HG03039 (cell line): ENCODE measurements around the gene FBXL17.

Experiments used
- ATAC-seq: cut with Tn5 transposase; IDR thresholded peaks from one replicate; pipeline ENCODE4 v1.9.1; 2021; ENCODE audit warnings: mild to moderate bottlenecking, moderate library complexity; ENCODE audit not compliant: unreplicated experiment

FBXL17 gene

GRCh38 chr5:108255468-108255867 lies 126.4 kb downstream of the FBXL17 start:
- no peak for ATAC-seq

DNA sequence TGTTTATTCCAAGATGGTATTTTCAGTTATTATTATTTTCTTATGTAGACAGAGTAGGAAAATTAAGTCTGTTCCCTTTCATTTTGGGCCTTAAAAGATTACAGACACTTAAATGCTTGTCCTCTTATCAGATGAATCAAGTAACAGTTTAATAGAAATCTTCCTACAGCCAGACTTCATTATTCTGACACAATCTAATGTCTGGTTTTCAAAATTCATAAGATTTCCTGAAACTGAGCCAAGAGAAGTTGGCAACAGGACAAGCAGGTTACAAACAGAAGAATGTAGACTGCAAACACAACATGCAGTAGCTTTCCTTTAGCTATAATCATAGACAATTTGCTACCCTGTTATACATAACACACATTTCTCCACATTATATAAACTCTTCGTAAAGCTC lies 130.5 kb downstream of the FBXL17 start:
- no peak for ATAC-seq

- ATAC-seq = no peak
Measured at GRCh38 chr5:108249785-108250426, 132.0 kb downstream of the FBXL17 start.

GRCh38 chr5:108249095-108249784 lies 132.7 kb downstream of the FBXL17 start:
- ATAC-seq = no peak

GRCh38 chr5:108238936-108239887 lies 142.7 kb downstream of the FBXL17 start:
- ATAC-seq = no peak

- ATAC-seq = no peak
Measured at GRCh38 chr5:108238461-108238860, 143.4 kb downstream of the FBXL17 start.

DNA sequence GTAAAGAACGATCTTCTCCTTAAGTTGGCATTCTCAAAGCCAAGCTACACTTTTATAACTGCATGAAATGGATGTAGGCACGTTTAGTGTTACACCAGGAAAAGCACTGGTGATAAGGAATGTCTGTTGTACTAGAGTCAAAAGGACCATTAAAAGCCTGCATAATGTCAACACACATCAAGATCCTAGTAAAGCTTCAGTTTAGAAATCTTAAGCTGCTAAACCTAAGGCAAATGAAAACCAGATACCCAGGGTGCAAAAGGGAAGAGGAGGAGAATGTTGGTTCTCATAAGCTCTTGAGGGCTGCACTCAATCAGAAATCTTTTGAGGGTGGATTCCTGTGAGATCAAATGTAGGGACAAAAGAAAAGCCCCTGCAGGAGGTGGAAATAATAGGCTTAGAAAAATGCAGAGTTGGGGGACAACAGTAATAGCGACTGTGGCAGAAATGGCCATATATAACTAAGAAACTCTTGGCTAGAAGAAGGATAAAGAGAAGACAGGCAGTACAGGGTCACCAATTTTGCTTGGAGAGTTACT lies 148.2 kb downstream of the FBXL17 start:
- no peak for ATAC-seq

GRCh38 chr5:108232805-108233204 lies 149.1 kb downstream of the FBXL17 start:
- ATAC-seq = no peak

- ATAC-seq = no peak
Measured at GRCh38 chr5:108222011-108222410, 159.9 kb downstream of the FBXL17 start.

DNA sequence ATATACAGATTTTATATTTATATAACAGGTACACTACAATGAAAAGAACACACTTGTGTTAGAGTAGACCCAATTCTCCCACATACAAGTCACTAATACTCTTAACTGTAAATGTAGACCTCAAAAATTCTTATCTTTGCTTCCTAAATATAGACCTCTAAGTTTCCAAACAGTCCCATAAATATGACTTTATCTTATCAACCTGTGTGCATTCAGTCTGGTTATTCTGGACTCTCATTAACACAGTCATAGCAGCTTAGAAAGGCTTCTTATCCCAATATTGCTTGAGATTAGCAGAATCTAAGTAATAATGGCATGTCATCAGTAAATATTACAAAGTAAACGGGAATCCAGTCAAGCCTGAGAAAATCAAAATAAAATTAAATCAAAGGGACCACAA lies 161.1 kb downstream of the FBXL17 start:
- ATAC-seq = no peak

- ATAC-seq = no peak
Measured at GRCh38 chr5:108216890-108217289, 165.0 kb downstream of the FBXL17 start.

- no peak for ATAC-seq
Measured at GRCh38 chr5:108214857-108215256, 167.0 kb downstream of the FBXL17 start.

DNA sequence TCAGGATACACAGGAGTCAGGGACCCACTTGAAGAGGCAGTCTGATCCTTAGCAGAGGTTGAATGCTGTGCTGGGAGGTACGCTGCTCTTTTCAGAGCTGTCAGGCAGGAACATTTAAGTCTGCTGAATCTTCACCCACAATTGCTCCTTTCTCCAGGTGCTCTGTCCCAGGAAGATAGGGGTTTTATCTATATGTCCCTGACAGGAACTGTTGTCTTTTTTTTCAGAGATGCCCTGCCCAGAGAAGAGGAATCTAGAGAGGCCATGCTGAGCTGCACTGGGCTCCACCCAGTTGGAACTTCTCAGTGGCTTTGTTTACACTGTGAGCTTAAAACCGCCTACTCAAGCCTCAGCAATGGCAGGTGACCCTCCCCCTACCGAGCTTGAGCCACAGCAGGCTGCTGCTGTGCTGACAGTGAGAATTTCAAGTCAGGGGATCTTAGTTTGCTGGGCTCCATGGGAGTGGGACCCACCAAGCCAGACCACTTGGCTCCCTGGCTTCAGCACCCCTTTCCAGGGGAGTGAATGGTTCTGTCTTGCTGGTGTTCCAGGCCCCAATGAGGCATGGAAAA lies 169.0 kb downstream of the FBXL17 start:
- ATAC-seq = no peak

GRCh38 chr5:108206707-108207106 lies 175.2 kb downstream of the FBXL17 start:
- no peak for ATAC-seq

- ATAC-seq = no peak
Measured at GRCh38 chr5:108201721-108202120, 180.2 kb downstream of the FBXL17 start.

DNA sequence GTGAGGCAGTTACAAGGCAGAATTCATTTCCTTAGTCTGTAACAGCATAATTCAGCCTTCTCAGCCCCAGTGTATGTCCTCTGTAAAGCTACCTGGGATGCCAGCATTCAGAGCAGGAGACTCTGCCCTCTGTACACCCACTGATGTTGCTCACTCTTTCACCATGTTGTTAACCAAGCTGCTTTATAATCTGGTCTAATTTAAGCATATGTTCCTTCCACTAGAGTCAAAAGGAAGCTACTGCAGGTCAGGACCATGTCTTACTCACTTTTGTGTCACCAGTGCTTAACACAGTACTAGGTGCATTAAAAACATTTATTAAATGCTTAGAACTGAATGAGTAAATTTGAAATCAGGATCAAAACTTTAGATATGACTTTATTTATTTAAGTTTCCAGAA lies 185.6 kb downstream of the FBXL17 start:
- ATAC-seq = no peak

GRCh38 chr5:108193021-108193795 lies 188.7 kb downstream of the FBXL17 start:
- ATAC-seq = no peak

DNA sequence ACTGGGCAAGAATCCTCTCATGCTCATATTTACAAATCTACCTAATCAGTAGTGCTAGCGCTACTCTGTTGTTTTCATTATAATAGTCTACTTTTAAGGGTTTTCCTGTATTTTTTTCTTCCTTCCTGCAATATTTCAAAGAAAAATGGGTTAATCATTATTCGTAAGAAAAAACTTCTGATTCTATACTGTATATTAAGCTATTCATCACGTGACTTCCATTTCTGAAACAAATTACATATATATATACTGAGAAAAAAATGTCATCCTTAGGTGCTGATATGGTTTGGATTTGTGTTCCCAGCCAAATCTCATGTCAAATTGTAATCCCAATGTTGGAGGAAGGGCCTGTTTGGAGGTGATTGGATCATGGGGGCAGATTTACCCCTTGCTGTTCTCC lies 197.0 kb downstream of the FBXL17 start:
- ATAC-seq = no peak

- ATAC-seq = no peak
Measured at GRCh38 chr5:108181975-108182374, 199.9 kb downstream of the FBXL17 start.

- no peak for ATAC-seq
Measured at GRCh38 chr5:108174286-108174685, 207.6 kb downstream of the FBXL17 start.
